Kidney epithelial cell (primary cell): Measurements from ENCODE around the gene TRMT2A. TPM values are rescaled to one million over a fixed set of nuclear protein-coding genes. Genes with fewer than 3 reads are reported as not detected.
A peak's percentile ranks its signal among the peaks of the same experiment; 100 is the strongest.

Source experiments
- DNase-seq: peaks from one replicate; pipeline ENCODE4 v3.0.0-alpha.2; 2010; ENCODE audit warnings: low read depth
- H3K27me3 ChIP-seq: 2 replicates; pipeline ENCODE4 v1.6.0; 2011; ENCODE audit warnings: low read length; ENCODE audit not compliant: control insufficient read depth, insufficient read depth
- H3K36me3 ChIP-seq: 2 replicates; pipeline ENCODE4 v1.5.1; 2011; ENCODE audit warnings: low read length; ENCODE audit not compliant: control insufficient read depth, insufficient read depth
- H3K4me3 ChIP-seq: 2 replicates; pipeline ENCODE4 v1.5.1; 2011; ENCODE audit warnings: low read depth, mild to moderate bottlenecking, control low read depth, low read length
- total RNA-seq: library from RNA; depleted of rRNA; stranded (reverse); fragments of >200 nt; gene quantifications from 2 replicates; pipeline ENCODE4 v1.2.3, GENCODE V29; 2015
- TF ChIP-seq, protein P1 (sequence below): IDR thresholded peaks from 2 replicates; pipeline ENCODE4 v1.5.1; 2011; ENCODE audit warnings: mild to moderate bottlenecking, moderate library complexity, low read length, control low read depth, inconsistent platforms; ENCODE audit not compliant: insufficient read depth, poor library complexity, severe bottlenecking

Gene TRMT2A
- total RNA-seq, 1 donor from 2014 or later = 44.5 TPM

DNA sequence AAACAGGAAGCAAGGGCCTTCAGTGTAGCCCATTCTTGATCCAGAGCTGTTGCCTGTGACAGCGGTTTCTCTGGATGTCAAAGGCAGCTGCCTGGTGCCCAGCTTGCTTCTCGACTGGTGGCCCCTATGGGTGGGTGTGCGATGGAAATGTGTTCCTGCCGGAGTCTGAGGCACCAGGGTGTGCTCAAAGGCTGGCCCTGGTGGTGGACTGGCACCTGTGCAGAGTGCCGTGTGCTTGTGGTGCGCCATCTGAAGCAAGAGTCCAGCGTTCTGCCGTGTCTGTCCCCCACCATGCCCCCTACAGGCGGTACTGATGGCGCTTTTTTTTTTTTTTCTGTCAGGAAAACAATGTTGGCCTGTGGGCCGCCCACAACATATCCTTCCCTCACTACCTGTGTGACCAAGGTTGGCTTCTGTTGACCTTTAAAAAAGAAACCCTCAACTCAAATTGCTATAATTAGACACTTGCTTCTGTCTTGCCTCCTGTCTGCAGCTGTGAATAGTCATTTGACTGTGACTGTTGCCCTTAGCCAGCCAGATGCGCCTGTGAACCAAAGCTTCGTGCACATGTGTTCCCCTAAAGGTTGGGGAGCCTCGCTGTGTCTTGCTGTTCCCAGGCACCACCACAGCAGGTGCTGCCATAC lies 5.9 kb downstream of the TRMT2A start:
- peaks cover 8% of the 10 kb centered on the region for H3K36me3 ChIP-seq
- no peak for DNase-seq
- no peaks in the 10 kb centered on the region for H3K27me3 ChIP-seq
- TF ChIP-seq, protein P1, sequence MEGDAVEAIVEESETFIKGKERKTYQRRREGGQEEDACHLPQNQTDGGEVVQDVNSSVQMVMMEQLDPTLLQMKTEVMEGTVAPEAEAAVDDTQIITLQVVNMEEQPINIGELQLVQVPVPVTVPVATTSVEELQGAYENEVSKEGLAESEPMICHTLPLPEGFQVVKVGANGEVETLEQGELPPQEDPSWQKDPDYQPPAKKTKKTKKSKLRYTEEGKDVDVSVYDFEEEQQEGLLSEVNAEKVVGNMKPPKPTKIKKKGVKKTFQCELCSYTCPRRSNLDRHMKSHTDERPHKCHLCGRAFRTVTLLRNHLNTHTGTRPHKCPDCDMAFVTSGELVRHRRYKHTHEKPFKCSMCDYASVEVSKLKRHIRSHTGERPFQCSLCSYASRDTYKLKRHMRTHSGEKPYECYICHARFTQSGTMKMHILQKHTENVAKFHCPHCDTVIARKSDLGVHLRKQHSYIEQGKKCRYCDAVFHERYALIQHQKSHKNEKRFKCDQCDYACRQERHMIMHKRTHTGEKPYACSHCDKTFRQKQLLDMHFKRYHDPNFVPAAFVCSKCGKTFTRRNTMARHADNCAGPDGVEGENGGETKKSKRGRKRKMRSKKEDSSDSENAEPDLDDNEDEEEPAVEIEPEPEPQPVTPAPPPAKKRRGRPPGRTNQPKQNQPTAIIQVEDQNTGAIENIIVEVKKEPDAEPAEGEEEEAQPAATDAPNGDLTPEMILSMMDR = peak; percentile 58
- H3K4me3 ChIP-seq = no peak overlapping the region

DNA sequence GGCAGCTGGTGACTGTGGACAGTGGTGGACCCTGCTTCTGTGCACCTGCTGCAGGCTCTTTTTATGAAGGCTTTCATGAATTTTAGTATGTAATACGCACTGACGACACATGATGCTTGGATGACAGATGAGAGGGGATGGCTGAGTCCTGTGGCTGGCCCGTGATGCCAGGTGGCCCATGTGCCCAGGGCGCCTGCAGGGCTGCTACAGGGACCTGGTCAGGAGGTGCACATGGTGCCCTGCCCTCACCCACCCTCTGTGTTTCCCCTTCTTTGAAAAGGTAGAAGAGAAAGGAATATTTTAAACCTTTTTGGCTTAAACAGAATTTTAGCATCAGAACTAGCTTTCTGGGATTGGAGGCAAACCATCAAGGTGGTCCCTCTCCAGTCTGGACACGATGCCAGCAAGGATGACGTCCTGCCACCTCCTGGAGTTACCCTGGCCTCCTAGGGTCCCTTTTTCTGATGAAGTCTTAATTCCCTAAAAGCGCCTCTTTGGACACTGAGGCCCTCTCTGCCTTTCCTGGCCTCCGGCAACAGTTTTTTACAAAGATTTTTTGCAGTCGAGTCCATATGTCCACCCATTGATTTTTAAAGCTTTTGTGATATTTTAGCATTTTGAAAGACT lies 6.6 kb downstream of the TRMT2A start:
- no peak for DNase-seq
- peaks cover 12% of the 10 kb centered on the region for H3K36me3 ChIP-seq
- no peak overlapping the region for H3K4me3 ChIP-seq
- H3K27me3 ChIP-seq = no peaks in the 10 kb centered on the region
- TF ChIP-seq, protein P1 = no peak

DNA sequence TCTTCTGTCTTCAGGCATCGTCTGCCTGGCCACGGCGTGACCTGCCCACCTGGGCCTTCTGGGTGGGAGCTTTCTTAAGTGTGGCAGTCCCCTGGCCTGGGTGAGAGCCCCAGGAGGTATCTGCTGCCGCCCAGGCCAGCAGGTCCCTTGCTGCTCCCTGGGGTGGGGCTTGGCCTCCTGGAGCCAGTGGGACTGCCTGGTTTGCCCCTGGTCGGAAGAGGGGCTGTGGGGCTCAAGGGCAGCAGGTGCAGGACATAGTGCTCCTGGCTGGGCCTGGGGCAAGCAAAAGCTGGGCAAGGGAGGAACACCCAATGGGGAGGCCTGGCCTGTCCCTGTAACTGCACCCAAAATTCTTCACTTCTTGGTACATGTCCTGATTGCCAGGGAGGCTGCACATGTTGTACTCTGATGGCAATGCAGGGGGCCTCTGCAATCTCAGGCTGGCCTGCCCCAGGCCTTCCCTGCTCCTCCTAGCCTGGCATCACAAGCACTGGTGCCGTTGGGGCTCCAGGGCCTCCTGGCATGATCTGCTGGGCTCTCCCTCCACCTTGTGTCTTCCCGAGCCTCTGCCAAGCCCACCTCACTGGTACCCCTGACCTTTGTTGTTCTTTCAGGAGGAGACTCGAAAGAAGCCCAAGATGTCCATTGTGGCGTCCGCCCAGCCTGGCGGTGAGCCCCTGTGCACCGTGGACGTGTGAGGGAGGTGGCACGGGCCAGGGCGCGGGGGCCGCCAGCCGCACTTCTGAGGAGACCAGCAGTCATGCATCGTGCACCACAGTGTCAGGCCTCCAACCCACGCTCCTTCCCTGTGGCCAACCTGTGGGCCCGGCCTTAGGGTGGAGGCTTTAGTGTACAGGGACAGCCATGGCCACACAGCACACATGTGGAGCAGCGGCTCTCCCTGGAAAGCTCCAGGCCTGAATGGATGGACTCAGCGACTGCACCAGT lies 7.3 kb downstream of the TRMT2A start:
- Histone ChIP-seq H3K36me3 (peaks cover 10% of the 10 kb centered on the region), H3K4me3 (no peak overlapping the region)

DNA sequence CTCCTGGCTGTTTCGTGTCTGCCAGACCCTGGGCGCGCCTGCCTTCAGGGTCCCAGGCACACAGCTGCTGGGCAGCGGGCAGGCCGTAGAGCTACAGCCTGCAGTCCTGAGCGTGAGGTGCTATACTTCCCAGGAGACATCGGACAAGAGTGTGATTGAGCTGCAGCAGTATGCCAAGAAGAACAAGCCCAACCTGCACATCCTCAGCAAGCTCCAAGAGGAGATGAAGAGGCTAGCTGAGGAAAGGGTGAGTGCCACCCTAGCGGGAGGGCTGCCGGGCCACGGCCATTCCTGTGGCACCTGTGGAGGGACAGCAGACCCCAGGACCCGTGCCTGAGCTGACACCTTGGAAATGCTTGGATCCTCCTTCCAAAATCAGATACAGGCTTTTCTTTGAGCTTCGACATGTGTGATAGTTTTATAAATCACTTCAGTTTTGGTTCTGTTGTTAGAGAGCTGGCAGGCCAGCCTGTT lies 8.2 kb downstream of the TRMT2A start:
- TF ChIP-seq, protein P1 = no peak
- Histone ChIP-seq H3K4me3 (no peak overlapping the region), H3K27me3 (no peaks in the 10 kb centered on the region), H3K36me3 (peaks cover 10% of the 10 kb centered on the region)
- no peak for DNase-seq

More for the DNA sequence above, 7.3 kb downstream of the TRMT2A start:
- TF ChIP-seq, protein P1 = no peak
- no peaks in the 10 kb centered on the region for H3K27me3 ChIP-seq
- no peak for DNase-seq

DNA sequence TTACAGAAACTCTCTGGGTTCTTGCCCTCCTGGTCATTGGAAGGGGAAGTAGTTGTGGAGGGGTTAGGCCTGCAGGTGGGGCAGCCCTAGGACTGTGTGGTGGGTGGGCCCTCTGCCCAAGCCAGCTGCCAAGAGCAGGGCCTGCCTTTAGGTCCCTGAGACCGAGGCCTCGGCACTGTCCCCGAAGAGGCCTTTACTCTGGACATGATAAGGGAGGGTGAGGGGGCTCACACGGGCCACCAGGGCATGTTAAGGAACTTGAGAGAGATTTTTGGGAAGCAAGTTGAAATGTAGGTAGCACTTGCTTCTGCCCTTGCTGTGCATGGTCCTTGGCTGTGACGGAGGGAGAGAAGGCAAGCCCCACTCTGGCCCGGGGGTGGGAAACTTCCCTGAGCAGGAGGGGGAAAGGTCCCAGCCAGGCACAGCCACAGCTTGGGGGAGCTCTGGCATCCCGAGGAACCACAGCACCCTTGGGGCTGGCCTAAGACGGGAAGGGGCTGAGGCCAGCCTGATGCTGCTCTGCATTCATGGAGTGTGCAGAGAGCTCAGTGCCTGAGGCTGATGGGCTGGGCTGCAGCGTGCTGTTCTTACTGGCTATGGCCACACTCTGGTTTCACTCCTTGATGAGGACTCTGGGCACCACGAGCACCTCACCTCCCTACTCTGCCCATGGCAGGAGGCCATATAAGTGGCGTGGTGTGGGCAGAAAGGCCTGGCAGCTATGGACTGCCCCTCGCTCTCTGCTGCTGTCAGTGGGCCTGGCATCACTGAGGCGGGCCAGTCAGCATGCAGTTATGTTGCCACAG lies 8.9 kb downstream of the TRMT2A start:
- Histone ChIP-seq H3K27me3 (no peaks in the 10 kb centered on the region), H3K36me3 (peaks cover 9% of the 10 kb centered on the region), H3K4me3 (no peak overlapping the region)
- no peak for DNase-seq
- TF ChIP-seq, protein P1 = no peak
